GM18907 (cell line): Measurements from ENCODE around the gene SECISBP2.

Experiments used
- ATAC-seq: cut with Tn5 transposase; IDR thresholded peaks from one replicate; pipeline ENCODE4 v1.9.1; 2021; ENCODE audit warnings: mild to moderate bottlenecking, moderate library complexity; ENCODE audit not compliant: unreplicated experiment

SECISBP2 gene

DNA sequence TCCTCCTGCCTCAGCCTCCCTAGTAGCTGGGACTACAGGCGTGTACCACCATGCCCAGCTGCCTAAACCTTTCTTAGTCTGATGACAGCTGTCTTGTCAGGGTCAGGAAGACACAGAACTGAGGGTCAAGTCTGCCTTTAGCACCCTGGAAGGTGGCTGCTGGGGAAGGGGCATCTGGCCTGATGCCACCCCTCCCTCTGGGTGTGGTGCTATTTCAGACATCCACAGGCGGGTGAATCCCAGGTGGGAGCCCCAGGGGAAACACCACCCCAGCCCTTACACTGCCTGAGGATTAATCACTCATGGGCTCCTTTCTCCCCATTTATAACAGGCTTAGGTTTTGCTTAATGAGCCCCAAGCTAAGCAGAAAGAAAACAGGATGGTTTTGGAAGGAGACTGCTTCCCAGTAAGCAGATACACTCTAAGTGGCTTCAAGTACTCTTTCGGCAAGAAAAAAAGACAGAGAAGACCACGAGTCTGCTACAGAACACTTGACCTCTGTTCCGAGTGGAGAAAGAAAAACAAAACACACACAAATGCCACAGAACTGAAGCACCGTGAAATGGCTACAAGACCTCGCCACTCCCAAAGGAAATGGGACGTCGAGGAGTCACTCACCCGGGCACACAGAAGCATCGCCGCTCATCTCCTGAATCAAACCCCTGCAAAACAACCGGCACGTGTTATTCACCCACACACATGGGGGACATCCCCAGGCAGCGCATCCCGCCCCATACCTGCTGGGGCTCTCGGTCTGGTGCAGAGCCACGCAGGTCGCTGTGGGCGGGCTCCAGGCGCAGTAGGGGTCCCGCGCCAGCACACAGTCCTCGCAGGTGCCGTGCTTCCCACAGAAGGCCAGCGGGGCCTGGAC lies 62.4 kb downstream of the SECISBP2 start:
- ATAC-seq = no peak

DNA sequence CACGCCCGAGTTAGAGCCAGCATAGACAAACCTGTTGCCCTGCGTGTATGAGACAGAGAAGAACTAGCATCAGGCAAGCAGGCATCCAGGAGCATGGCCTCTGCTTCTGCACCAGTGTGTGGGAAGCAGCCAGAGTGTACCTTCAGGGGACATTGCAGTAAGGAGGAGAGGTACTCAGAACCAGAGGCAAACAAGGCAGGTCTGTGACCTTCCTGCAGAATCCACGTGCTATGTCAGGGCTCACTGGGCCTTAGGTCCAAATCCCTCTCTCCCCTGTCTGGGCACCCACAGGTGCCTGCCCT lies 63.0 kb downstream of the SECISBP2 start:
- no peak for ATAC-seq

DNA sequence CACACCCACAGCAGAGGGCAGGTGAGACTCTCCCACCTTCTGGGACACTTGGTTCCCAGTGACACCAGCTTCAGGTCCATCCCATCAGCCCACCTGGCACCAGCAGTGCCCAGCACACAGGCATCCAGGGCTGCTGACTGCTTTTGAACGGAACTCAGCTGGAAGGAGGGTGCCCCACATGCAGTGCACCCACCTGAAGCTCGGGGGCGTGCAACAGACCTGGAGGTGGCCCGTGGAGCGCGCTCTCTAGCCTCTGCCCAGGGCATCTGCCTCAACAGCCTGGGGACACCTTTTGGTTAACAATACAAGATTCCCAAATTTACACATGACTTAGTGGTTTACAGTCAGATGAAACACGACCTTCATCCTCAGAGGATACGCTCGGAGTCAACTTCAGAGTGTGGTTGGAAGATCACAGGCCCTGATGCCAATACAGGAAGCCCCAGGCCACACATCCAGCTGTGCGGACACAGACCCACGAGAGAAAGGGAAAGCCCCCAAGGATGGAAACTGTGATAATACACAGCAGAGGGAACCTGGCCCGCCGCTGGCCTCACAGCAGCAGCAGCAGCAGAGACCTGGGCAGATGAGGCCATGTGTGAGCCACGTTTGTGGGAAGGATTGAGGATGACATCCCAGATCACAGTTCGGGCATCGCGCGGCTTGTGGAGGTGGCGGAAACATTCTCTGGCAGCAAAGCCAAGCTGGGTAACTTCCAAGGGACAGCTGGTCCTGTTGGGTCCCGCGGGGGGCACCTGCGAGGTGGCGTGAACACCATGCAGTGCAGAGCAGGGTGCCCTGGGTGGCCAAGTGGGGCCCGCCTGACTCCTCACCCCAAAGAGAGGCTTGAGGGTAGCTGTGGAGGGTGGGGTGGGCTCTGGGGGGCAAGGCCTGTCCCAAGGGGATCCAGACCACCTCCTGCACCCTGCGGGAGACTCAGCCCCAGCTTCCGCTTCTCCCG lies 64.0 kb downstream of the SECISBP2 start:
- no peak for ATAC-seq

DNA sequence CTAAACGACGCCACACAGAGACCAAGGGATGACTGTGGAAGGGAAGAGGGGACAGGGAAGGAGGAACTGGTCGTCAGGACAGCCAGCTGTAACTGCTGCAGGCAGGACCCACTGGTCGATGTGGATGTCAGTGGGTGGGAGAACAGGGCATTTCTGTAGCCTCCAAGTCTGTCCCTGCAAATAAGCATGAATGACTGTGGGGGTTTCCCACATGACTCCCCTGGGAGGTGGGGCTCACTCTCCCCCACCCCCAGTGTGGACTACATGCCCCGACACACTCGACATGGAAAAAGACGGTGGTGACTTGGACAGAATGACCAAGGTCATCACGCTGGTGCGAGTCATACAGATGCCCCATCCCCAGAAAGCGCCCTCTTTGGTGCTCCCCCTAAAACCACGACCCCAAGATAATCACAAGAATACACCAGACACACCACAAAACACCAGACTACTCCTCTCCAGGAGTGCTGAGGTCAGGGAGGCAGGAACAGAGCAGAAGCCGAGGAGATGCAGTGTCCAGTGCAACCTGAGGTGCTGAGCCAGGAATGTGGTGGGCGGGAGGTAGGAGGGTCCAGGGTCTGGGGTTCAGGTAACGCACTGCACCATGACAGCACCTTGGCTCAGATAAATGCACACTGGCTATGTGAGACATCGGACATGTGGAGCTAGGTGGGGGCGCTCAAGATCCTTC lies 64.9 kb downstream of the SECISBP2 start:
- ATAC-seq = no peak

DNA sequence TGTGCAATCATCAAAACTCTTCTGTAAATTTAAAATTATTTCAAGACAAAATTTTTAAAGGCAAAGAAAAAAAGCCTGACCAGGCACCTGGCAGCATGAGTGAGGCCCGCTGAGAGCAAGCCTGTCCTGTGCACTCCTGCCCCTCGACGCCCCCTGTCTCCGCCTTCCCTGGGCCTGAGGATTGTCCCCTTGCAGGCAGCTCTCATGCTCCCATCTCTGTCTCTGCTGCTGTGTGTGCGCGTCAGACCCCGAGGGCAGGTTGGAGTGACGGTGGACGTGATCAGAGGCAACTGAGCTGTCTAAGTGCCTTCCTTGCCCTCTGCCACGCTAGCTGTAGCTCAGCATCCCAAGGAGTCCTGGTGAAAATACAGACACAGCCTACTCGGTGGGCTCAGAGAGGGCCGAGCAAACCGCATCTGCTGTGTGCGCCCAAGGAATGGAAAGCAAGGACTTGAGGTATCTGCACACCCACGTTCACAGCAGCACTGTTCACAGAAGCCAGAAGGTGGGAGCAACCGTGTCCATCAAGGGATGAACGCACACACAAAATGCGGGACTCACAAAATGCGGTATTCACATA lies 65.5 kb downstream of the SECISBP2 start:
- no peak for ATAC-seq

DNA sequence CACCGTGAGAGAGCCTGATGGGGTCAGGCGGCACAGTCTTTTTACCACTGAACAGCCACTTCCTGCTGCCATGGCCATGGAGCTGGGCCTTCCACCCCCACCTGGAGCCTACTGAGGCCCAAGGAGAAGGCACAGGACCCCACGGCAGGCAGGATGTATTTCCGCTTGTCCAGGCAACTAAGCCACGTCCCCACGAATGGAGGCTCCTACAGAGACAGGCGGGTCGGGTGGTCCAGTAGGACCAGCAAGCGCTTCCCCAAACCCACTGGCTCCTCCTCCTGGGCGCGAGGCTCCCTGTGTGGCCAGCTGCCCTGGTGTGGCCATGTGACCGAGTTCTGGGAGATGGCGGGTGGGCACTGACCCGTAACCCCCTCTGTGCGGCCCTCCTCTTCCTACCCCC lies 66.5 kb downstream of the SECISBP2 start:
- ATAC-seq = no peak

DNA sequence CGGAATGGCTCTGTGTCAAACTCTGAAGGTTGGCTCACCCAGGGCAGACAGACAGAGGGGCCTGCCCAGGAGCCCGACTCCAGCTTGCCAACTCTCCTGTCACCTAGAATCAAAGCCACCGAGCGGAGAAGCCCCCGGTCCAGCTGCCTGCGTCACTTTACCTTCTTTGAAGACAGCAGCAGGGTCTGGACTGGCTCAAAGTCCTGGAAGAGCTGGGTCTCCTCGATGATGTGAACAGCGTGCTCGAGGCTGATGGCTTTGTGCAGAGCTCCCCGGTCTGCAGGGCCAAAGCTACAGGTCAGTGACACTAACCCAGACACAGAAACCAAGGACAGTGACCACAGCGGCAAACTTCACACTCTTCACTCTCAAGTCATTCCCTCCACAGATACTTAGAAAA lies 67.9 kb downstream of the SECISBP2 start:
- ATAC-seq = no peak

DNA sequence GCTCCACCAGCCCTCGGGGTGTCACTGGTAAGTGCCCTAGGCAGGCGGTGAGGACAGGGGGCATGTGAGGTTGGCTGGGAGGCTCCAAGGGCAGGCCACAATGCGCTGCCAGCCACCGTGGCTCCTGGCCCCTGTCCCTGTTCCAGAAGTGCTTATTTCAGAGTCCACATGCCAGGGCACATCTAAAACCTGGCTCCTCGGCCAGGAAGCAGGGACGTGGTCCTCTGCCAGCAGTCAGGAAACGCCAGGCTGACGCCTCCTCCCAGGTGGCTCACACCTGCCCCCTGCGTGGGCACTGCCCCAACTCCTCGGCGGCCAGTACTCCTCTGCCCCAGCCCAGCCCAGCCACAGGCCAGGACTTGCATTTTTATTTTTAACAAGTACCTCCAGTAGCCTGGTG lies 68.5 kb downstream of the SECISBP2 start:
- no peak for ATAC-seq

DNA sequence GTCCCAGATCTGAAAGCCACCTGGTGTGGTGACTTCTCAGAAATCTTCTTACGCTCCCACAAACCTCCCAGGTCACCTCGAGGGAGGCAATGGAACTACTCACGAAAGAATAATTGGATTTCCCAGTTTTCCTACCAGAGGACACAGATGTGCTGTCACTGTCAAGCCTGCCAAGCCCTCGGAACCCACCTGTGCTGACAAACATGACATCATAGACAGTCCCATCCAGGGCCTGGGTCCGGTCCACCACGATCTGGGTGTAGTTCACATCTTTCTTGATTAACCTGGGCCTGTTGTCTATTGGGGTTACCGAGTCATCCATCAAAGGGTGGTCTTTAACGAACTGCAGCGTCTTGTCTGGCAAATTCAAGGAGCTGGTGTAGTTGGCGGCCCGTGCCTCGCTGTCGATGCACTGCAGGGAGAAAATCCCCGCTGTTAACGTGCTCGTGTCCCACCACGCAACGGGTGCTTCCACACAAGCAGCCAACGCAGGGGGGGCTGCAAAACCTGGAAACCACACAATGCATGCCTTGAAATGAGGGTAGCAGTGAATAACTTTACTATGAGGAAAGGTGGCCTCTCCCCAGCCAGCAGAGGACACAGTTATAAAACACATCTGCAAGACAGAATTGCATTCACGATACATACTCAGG lies 69.0 kb downstream of the SECISBP2 start:
- no peak for ATAC-seq

DNA sequence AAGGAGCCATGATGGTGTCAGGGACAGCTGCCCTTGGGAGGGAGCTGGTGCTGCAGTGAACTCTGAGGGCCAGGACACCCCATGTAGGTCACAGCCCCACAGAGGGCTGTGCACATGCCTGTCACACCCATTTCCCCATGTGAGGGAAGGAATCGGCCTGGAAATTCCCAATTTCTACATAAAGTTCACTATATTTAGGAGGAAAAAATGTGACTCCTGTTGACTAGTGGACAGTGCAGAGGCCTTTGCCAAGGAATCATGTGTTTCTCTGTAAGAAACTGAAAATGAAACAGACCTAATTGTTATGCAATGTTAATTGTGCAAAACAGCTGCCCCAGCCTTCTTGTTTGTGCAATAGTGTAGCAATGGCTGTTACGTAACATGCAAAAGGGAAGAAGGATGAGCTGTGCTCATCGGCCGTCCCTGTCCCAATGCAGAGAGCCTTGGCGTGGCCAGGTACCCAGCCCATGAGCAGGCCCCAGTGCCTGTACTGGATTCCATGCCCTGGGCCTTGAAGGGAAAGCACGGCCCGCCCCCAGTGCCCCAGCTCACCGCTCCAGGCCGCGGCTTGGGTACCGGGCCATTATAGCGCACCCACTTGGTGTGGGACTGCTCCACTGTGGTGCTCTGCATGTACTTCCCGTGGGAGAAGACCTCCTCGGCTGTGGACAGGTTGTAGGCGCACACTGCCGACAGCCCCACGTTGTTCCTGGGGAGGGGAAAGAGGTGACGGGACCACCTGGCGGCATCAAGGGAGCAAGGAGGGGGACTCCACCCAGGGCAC lies 70.0 kb downstream of the SECISBP2 start:
- no peak for ATAC-seq

DNA sequence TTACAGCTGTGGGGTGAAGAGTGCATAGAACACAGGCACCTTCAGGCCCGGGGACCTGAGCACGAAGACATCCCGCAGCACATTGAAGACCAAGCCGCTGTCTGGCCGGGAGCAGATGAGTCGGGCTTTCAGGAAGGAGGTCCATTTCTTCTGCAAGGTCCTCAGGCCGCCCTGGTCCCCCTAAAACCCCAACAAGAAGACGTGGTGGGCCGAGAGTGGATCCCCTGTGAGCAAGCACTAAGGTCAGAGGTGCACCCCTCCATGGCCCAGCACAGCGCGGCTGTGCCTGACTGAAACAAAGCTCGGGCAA lies 70.5 kb downstream of the SECISBP2 start:
- no peak for ATAC-seq

DNA sequence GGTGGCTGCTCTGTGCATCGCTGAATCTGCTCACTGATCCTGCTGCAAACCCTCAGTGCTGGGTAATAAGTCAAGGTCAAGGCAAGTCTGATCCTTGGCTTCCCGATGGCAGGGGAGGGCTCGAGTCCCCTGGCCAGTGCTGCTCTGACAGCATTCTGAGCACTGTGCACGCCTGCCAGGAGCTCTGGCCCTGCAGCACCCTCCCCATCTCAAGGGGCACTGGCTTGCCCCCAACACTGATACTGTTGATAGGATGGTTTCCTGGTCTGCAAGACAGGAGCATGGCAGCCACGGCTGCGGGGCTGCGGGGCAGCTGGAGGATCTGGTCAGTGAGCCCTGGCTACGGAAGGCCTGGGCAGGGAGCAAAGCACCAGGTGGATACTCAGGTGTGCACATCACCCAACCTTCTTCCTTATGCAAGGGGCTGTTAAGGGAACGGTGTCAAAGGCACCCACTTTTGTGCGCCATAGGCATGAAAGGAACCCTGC lies 71.8 kb downstream of the SECISBP2 start:
- ATAC-seq = no peak

DNA sequence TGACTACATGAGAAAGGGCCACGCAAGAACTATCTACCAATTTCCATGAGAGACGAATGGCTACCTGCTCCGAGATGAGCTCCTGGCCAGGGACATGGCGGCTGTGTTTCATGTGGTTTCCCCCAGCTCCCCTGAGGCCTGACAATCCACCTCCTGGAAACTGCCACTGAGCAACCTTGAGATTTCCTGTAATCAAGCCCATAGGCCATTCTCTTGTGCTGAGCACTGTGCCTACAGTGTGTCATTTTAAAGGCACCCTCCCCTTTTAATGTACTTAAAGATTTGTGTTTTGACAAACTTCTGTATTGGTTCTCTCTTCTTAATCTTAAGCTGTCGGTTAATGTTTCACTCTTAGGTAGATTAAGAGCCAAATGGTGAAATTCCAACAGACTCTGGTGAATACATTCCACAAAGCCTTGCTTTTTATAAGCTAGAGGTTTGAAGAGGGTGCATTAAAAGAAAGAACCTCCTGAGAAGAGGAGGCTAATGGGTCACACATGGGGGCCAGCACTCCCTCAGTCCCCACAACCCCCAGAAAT lies 72.3 kb downstream of the SECISBP2 start:
- no peak for ATAC-seq

DNA sequence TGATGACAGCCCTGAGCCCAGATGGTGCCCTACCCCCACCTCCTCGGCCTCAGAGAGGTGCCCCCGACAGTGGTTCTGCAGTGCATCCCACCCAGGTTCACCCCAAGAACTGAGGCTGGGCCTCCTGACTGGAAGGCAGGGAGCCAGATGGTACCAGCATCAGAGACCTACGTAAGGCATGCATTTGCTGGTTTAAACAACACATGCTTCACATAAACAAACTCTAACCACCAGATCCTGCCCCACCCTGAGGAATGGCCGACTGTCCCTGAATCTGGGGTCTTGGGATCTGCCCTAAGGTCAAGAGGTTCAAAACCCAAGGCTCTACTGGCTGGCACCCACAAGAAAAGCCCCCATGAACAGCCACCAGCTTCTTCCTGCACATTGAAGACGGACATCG lies 73.3 kb downstream of the SECISBP2 start:
- no peak for ATAC-seq

DNA sequence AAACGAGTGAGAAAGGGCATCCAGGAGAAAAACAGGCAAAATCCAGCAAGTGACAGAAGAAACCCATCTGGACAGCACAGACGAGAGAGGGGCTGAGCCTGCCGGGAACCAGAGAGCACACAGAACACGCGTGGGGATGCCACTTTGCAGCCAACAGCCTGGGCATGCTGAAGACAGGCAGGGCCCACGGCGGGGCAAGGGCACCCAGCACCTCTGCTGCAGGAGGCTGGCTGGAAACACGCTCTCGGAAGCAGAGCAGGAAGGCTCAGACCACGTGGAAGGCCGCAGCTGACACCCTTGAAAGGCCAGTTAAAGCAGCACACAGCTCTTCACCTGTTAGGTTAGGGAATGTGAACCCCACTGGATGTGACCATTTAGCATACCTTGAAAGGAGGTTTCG lies 76.1 kb downstream of the SECISBP2 start:
- no peak for ATAC-seq

DNA sequence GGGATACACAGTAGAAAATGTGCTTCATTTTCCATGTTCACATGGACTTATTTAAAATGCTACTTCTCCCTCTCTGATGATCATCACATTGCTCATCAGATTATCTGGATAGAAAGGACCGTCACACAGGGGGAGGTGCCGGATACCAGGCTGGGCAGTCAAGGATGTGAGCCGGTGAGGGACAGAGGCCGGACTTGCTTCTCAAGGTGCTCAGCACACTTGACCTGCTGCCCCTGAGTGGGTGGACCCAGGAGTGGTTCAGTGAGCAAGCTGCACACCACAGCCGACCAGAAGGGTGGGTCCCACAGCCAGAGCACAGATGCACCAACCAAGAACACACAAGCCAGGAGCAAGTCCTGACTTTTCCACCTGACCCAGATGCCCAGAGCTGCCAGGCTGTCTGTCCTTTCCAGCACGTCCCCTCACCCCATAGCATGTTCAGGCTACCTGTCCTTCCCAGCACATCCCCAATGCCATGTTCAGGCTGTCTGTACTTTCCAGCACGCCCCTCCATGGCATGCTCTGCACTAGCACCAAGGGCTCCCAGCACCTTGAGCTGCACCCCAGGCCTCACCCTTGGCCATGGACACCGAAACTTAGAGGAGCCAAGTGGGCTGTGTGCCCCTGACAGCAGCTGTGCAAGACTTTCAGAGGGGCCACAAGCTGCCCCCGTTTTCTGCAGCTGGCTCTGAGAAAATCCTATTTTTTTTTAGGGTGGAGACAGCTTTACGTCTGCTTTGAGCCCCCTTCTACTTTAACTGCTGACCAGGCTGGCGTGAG lies 77.8 kb downstream of the SECISBP2 start:
- ATAC-seq = no peak

DNA sequence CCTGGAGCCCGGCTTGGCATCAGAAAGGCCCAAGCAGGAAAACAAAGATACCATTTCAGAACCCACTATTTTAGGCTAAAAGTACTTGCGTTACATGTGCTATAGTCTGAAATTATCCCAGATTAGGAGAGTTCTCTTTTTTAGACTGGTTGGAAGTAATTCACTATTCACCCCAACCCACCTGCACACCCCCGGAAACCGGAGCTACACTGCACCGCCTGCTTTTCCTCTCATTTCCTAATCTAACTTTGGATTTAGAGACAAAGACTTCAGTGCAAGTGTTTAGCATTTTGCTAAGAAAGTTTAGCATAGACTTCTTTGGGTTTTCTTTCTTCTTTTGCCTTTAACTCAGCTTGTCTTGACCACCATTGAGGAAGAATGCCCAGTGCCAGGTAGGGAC lies 79.2 kb downstream of the SECISBP2 start:
- ATAC-seq = no peak

DNA sequence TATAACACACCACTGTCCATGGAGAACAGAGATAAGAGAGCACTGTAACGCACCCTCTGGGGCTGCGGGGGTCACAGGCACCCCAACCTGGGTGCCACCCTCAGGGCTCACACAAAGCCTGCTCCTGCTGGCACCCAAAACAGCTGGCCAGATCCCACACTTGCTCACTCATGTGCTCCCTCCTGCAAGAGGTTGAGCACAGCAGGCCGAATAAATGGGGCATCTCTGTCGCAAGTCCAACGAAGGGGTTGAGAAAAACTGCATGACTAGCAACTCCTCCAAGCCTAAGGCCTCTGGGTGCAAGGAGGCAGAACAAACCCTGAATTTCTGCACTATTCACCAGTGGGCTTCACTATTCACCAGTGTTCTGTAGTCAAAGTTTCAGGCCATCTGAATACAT lies 80.3 kb downstream of the SECISBP2 start:
- no peak for ATAC-seq
